HG02884 (cell line): ENCODE measurements around the gene TRUB2.
"Not testable (repeated sequence)": the region's sequence is repeated elsewhere in the genome, so short reads cannot be mapped to it uniquely, and the experiment has no call there.

Experiments
- ATAC-seq: cut with Tn5 transposase; IDR thresholded peaks from one replicate; pipeline ENCODE4 v1.9.1; 2021; ENCODE audit warnings: mild to moderate bottlenecking, moderate library complexity; ENCODE audit not compliant: unreplicated experiment

TRUB2 gene

DNA sequence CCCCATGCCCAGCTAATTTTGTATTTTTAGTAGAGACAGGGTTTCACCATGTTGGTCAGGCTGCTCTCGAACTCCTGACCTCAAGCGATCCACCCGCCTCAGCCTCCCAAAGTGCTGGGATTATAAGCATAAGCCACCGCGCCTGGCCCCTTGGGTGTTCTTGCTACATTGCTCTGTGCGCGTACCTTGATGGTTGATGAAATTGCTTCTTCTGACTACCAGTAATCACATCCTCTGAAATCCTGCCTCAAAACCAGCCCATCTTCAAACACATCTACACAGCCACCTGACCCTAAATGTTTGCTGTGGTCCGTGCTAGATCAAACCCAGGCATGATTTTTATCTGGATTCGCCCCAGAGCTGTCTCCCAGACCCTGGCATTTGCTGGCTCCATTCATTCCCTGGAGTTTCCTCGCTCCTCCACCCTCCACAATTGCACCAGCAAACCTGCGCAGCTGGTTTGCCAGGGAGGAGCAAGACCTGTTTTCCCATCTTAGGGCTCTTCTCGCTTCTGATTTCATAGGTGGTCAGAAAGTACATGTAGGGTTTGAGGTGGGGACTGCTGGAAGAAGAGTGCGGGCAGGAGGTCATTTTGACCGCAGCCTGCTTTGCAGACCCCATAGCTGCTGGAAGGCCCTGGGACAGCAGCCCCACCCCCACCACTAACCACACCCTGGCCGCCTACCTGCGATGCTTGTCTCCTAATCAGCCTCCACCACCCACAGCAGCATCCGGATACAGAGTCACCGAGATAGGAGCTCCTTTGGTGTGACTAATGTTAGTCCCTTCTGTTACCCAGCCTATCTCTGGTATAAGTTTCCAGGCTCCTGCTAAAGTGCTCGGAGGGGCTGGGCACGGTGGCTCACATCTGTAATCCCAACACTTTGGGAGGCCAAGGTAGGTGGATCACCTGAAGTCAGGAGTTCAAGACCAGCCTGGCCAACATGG lies 23.4 kb downstream of the TRUB2 start:
- ATAC-seq, result no peak

DNA sequence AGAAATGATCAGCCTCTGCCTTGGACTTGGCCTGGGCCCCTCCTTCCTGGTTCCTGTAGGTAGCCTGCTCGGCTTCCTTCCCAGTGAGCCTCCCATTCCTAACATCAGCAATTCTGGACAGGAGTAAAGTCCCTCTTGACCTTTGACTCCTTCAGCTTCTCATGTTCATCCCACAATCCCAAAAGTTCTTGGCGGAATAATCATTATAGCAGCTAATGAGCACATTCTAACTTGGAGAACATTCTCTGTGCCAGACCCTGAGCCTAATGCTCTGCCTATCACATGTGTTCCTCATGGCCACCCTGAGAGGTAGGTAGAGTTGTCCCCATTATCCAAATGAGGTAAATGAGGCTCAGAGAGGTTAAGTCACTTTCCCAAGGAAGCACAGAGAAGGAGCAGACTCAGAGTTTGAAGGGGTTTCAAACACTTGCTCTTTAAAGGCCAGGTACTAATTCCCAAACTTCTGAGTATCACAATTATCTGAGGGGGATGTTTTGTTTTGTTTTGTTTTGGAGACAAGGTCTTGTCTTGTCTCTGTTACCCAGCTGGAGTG lies 24.9 kb downstream of the TRUB2 start:
- no peak for ATAC-seq

DNA sequence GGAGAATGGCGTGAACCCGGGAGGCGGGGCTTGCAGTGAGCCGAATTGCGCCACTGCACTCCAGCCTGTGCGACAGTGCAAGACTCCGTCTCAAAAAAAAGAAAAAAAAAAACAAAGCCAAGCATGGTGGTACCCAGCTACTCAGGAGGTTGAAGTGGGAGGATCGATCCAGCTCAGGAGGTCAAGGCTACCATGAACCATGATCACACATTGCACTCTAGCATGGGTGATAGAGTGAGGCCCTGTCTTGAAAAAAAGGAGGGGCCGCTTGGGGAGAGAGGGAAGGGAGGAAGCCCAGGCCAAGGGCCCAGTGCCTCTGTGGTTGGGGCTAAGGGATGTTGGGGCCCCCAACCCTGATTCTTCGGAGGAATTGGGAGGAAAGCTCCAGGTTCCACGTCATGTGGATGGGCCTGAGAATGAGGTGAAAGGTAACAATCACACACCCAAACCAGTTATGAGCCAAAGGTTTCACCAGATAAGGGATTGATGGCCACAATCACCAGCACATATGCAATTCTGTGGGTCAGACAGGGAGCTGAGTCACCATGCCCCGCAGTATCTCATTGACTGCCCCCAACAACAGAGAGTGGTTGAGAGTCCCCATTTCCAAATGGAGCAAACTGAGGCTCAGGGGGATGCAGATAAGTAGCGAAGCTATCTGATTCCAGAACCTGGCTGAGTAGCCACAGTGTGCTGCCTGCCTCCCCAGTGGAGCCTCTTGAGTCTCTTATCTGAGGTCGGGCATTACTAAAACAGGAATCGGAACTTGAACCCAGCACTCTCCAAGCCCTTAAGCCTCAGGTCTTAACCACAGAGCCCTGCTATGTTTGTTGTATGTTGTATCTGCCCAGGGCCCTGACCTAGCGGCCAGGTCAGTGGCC lies 25.7 kb downstream of the TRUB2 start:
- ATAC-seq, result no peak

DNA sequence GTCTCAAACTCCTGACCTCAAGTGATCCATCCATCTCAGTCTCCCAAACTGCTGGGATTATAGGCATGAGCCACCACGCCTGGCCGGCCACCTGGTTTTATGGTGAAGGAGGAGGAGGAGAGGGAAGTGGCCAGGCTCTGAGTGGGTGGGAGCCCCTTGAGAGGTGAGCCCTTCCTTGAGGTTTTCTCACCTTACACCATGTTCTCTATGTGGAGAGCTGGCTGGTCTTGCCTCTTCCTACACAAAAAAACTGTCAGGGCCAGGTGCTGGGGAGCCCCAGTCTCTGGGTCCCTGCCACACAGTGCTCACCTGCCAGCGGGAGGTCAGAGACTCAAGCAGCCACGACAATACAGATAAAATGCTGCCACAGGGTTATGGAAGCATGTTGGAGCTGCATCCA lies 28.1 kb downstream of the TRUB2 start:
- no peak for ATAC-seq

DNA sequence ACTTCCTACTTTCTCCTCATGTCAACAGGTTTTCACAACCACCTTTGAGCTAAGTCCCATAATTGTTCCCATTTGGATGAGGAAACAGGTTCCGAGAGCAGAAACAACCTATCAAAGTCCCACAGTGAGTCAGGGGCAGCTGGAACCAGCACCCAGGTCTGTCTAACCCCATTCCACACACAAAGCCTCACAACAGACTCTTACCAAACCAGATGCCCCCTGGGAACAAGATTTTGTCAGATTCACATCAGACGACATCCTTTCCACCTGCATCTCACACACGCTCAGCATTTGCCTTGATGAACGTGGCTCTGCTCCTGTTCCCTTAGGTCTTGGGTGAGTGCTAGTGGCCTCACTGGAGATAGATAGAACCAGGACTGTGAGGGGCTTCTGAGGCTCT lies 29.2 kb downstream of the TRUB2 start:
- ATAC-seq, result no peak

DNA sequence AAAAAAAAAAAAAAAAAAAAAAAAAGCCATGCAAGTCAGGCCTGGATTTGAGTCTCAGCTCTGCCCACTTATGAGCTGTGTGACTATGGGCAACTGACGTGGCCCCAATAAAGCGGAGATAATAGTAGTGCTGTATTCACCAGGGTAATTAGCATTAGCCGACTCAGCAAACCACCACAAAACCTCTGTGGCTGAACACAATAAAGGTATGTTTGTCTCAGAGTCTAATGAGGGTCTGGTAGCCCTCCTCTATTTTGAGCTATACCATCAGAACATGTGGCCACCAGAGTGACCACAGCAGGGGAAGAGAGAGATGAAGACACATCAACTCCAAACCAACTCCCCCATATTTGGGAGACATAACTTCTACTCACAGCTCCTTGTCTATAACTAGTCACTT lies 30.2 kb downstream of the TRUB2 start:
- ATAC-seq, result no peak

DNA sequence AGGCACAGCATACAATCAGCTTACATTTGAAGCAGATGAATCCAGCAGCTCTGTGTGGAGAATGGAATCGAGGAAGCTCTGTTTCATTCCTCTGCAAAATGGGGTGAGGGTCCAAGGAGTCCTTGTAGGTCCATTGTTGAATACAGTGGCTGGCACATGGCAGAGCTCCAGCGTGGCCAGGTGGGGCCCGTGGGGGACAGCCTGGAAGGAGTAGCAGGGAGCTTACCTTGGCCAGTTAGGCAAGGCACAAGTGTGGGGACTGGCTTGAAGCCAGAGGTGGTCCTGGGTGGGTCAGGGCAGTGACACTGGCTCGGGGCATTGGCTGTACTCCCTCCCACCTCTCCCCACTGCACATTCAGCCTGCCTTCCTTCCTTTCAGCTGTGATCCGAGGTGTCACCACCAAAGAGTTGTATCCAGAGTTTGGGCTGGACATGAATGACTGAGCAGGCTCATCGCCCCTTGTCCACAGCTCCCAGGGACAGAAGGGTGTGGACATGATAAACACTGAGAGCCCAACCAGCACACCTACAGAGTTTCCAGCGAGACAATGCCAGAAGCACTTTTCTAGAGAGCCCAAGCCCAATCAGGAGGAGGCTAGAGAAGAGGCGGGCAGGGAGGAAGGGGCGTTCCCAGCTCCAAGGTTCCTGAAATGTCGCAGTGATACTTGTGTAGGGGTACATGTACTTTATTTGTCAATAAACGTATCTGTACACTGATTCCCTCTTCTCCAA lies 33.8 kb downstream of the TRUB2 start:
- ATAC-seq, result no peak

DNA sequence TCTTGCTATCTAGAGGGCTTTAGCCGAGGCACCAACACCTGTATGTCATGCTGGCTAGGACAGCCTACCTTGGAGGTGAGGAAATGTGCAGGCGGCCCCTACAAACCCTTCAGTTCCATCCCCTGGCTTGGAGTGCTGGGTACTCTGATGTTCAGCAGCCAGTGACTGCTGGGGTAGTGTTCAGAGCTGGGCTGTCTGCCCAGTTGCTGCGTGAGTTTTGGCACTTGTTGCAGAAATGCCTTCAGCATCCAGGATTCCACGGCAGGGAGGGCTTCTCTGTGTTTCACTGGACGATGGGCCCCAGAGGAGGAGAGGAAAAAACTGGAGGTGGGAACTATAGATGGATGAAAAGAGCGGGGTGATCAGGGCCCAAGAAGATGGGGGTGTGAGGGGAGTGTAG lies 35.8 kb downstream of the TRUB2 start:
- no peak for ATAC-seq

DNA sequence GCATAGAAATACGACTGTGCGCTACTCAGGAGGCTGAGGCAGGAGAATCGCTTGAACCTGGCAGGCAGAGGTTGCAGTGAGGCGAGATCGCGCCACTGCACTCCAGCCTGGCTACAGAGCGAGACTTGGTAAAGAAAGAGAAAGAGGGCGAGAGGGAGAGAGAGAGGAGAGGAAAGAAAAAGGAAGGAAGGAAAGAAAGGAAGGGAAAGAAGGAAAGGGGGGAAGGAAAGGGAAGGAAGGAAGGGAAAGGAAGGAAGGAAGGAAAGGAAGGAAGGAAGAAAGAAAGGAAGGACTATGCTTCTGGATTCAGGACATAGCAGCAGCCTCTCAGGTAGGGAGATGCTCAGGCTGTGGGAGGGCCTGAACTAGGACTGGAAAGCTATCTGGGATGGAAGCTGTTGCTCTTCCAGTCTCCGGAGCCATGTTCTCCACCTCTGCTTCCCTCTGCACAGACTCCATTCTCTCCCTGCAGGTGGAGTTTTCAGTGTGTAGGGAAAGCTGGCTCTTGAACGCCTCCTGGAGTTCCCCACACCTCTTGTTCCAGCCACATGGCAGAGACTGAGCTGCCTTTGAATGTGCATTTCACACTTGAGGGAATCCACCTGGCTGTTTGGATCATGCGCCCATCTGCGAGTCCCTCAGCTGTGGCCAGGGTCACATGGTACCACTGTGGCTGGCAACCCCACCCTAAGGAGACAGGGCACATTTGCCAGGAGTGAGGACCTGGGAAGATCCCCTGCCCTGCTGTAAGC lies 37.0 kb downstream of the TRUB2 start:
- ATAC-seq, result no peak

DNA sequence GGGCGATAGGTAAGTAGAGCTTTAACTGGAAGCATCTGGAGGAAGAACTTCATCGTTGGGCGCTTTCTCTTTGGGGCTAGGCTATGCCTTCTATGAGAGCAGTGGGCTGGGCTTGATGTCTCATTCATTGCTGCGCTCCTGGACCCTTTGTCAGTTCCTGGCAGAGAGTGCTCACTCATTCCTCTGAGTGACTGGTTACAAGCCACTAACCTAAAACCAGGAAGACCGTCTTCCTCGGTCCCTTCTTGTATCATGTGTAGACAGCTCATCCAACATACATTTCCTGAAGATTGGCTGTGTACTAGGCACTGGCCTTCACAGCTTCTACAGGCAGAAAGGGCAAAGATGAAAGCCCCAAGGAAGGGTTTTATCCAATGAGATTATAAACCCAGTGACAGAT lies 39.7 kb downstream of the TRUB2 start:
- ATAC-seq, result no peak

DNA sequence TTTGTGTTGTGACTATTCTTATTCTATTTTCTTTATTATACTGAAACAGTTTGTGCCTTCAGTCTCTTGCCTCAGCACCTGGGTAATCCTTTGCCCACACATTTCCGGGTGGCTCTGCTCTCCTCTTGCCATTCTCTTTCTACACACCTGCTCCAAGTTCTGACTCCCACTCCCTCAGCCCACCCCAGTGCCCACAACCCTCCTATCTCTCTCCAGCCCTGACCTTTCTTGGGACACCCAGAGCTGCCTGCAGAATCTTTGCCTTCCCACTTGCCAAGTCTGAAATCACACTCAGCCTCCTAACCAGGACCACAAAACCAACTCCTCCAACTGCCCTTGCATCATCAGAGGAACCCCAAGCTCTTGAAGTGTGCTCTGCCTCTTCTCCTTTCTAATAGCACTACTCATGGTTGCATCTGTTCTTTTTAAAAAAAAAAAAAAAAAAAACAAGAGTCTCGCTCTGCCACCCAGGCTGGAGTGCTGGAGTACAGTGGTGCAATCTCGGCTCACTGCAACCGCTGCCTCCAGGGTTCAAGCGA lies 42.1 kb downstream of the TRUB2 start:
- ATAC-seq, result no peak

DNA sequence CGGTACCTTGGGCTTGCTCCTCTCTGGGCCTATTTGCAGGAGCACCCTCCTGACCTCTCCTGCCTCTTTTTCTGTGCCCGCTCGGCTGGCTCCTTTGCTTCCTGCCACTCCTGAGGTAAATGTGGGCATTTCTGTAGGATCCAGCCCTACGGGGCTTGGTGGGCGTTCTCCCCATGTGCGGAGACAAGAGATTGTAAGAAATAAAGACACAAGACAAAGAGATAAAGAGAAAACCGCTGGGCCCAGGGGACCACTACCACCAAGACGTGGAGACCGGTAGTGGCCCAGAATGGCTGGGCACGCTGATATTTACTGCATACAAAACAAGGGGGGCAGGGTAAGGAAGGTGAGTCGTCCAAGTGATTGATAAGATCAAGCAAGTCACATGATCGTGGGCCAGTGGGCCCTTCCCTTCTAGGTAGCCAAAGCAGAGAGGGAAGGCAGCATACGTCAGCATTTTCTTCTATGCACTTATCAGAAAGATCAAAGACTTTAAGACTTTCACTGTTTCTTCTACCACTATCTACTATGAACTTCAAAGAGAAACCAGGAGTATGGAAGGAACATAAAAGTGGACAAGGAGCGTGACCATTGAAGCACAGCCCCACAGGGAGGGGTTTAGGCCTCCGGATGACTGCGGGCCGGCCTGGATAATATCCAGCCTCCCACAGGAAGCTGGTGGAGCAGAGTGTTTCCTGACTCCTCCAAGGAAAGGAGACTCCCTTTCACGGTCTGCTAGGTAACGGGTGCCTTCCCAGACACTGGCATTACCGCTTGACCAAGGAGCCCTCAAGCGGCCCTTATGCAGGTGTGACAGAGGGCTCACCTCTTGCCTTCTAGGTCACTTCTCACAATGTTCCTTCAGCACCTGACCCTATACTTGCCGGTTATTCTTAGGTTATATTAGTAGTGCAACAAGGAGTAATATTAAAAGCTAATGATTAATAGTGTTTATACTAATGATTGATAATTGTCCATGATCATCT lies 42.9 kb downstream of the TRUB2 start:
- not testable (repeated sequence) for ATAC-seq

DNA sequence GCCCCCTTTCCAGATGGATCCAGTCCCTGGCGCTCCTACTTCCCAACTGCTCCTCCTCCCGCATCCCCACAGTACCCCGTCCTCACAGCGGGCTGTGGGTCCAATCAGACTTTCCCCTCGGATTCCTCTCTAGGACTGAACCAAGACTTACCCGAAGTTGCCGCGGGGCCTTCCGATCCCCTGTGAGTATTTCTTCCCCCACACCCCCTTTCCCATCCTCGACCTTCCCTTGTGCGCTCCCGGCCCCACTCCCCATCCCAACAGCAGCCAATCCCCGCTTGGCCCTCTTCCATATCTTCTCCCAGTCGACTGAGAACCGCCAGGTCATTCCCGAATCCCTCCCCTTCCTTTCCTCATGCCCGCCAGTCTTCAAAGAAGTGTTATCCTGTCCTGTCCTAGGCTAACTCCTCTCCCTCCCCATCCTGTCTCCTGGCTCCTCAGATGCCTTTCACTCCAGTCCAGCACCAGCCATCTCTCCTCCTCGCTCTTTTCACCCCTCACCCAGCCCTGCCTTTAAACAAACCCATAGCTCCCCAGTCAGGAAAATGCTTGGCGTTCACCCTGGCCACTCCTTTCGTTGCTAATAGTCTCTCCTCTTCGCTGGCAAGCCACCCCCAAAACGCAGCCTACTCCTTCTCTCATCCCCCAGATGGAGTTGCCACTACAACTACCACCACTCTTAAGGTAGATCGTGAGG lies 45.5 kb downstream of the TRUB2 start:
- no peak for ATAC-seq

DNA sequence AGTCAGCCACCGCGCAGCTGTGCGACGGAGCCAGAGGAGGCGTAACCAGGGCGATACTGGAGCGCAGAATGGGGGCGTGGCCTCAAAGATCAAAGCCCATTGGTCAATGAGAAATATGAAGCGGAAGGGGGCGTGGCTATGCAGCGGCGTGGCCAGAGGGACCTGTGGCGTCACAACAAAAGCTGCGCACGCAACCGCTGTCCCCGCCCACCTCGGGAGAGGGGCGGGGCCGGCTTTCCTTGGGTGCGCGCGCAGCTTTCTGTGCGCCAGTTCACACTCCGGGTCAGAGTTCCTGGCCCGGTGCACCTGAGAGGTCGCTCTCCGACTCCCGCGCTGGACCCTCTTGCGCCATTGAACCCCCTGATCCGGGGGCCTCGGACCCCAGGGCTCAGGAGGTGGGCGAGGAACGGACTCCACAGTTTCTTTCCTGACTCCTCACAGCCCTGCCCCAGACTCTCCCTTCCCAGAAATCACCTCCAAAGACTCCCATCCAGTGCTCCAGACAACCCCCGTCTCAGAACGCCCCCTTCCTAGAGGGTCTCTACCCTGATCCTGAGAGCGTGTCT lies 46.2 kb downstream of the TRUB2 start, which contains the start of gene SWI5:
Gene SWI5, plus strand, starts transcription at position 269 of the 566 bp plus-strand sequence.
- ATAC-seq, result peak; percentile 92

DNA sequence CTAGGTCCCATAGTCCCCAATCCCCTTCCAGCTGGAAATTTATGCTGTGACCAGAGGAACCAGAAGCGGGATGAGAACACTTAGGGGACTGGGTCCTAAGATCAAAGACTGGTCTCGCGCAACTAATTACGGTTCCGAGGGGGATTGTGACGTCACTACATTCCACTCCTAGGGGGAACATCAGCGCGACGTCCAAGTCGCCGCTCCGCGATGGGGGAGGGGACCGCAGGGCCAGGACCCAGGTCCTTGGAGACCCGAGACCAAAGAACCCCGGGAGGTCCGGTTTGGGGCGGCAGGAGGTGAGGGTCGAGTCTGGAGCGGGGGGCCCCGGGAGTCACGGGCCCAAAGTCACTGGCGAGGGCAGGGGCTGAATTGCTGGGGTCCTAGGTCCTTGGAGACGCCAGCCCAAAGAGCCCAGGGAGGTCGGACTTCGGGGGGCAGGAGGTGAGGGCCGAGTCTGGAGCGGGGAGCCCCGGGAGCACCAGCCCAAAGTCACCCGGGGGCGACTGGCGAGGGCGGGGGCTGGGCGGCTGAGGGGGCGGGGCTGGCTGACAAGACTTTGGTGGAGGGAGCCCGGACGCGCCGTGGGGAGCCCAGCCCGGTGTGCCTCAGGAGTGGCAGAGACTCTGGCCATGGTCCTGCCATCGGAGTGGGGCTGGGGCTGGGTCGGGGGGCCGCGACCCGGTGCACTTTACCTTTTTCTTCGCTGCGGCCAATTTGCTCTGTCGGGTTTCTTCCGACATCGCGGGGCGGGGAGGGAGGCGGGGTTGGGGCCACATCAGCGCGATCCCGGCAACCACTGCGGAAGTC lies 46.8 kb downstream of the TRUB2 start, which contains the start of gene GOLGA2:
Gene GOLGA2, minus strand, starts transcription at position 810 of the 810 bp plus-strand sequence. Its CDS starts 31 bp downstream, at position 779.
- peak; percentile 42 for ATAC-seq

DNA sequence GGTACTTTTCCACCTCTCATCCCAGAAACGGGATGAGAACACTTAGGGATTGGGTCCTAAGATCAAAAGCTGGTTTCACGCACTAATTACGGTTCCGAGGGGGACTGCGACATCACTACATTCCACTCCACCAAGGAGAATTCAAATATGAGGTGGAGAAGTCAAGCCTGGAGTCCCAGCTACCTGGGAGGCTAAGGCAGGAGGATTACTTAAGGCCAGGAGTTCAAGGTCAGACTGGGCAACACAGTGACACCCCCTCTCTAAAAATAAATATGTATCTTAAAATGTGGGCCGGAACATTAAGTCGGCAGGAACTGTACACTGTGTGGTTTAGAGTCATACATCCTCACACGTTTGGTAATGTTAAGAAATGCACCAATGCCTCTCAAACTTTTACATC lies 48.0 kb downstream of the TRUB2 start:
- no peak for ATAC-seq

DNA sequence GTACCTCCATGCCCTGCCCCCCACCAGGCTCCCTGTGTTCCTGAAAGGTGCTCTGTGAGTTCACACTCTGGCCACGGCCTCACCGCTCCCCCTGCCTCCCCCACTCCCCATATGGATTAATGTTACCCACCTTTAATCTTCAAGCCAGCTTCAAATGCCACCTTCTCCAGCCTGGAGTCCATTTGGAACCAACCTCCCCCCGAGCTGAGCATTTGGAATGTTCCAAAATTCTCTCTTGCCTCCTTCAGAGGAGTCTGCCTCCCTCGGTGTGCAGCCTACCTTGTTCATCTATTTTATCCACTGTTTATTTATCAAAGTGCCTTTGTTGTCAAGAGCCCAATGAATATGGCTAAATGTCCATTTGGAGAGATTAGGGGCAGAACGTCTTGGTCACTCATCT lies 50.7 kb downstream of the TRUB2 start:
- no peak for ATAC-seq
